Measurements from ENCODE around the gene PCNX3.

DNA sequence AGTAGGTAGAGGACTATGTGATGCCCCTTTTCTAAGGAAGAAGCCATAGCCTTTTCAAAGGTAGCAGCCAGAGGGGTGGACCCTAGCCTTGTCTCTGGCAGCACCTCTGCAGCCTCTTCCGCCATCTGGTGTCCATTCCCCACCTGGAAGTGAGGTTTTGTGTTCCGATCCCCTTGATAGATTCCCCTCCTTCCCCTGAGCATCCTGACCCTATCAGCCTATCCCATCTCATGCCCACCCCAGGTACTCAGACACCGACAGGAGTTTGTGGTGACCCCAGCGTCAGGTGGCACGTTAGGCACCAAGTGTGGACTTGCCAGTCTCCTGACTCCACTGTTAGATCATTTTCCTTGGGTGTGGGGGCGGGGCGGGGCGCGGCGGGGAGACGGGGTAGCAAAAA, 43.6 kb upstream of the PCNX3 start:
- TF ChIP-seq CTCF (IDR thresholded peaks at IDR 0.05; ENCODE audit: insufficient read depth, low read depth, low read length), result peak; percentile 24
- no peak for TF ChIP-seq EZH2 (IDR thresholded peaks at IDR 0.05; ENCODE audit: insufficient read depth, low read length)
